Skeletal muscle tissue (tissue), 4 donors: Measurements from ENCODE around the gene SMG7. TPM values are rescaled to one million over a fixed set of nuclear protein-coding genes. Genes with fewer than 3 reads are reported as not detected.

Experiments
- H3K27ac ChIP-seq: one replicate; pipeline ENCODE4 v1.7.0; 2013; ENCODE audit warnings: mild to moderate bottlenecking, low read depth, low read length, inconsistent platforms
- H3K27me3 ChIP-seq, 3 donors: one replicate each; pipeline ENCODE4 v1.7.0; 2013; ENCODE audit warnings: low read length in 3 of 3; ENCODE audit not compliant: control insufficient read depth in 3 of 3, insufficient read depth in 3 of 3
- H3K36me3 ChIP-seq, 3 donors: one replicate each; pipeline ENCODE4 v1.7.0; 2013; ENCODE audit warnings: low read length in 3 of 3; ENCODE audit not compliant: control insufficient read depth in 3 of 3, insufficient read depth in 3 of 3
- H3K4me1 ChIP-seq, 3 donors: one replicate each; pipeline ENCODE4 v1.7.0; 2013; ENCODE audit warnings: low read length in 3 of 3, mild to moderate bottlenecking in 3 of 3; ENCODE audit not compliant: control insufficient read depth in 3 of 3, insufficient read depth in 3 of 3
- H3K4me3 ChIP-seq, 3 donors: one replicate each; pipeline ENCODE4 v1.7.0; 2013; ENCODE audit warnings: low read length in 3 of 3
- H3K9ac ChIP-seq, 3 donors: one replicate each; pipeline ENCODE4 v1.7.0; 2013; ENCODE audit warnings: low read length in 3 of 3, mild to moderate bottlenecking in 3 of 3, moderate library complexity in 2 of 3, low read depth in 1 of 3
- H3K9me3 ChIP-seq, 3 donors: one replicate each; pipeline ENCODE4 v1.7.0; 2013; ENCODE audit warnings: low read length in 3 of 3; ENCODE audit not compliant: control insufficient read depth in 3 of 3
- total RNA-seq: library from RNA; depleted of rRNA; stranded (reverse); fragments of >200 nt; gene quantifications from one replicate; pipeline ENCODE4 v1.2.3, GENCODE V29; 2014
- donor health status: Osteomylitis.

The SMG7 gene
- total RNA-seq, 1 donor from 2014 or later = 9.4 TPM

DNA sequence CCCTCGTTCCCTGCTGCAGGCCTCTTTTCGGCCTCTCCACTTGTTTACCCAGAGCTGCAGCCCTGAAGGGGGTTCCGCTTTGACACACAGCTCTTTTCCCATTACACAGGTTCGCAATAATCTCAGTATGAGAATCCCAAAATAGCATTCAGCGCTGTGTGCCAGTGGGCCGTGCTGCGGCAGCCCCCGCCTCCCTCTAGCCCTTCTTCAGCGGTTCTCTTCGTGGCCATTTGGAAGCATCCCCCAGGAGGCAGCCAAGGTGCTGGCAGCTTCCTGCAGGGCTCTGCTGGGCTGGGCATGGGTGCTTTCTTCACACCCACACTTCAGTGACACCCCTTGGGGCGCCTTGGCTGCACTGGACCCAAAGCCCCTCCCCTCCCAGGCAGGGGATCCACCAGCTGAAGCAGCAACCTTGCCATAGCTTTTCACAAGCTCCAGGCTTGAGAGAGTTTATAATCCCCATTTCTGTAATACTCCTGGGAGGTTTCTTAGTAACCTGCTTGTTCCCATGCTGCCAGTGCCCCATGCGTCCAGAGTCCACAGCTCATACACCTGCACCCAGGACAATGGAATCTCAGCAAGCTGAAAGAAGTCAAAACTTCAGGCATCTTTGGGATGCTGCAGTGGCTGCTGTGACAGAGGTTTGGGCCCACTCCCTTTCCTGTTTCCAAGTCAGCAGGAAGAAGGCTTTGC is 109.9 kb downstream of the SMG7 start:
- H3K9ac ChIP-seq = no peak overlapping the region
- no peak overlapping the region for H3K4me3 ChIP-seq
- no peaks in the 10 kb centered on the region for H3K9me3 ChIP-seq
- peaks cover 2 to 11% (median 9%) of the 10 kb centered on the region in 3 donors for H3K4me1 ChIP-seq
- H3K27me3 ChIP-seq = no peaks in the 10 kb centered on the region
- H3K36me3 ChIP-seq = no peaks in the 10 kb centered on the region
- H3K27ac ChIP-seq = no peak overlapping the region

DNA sequence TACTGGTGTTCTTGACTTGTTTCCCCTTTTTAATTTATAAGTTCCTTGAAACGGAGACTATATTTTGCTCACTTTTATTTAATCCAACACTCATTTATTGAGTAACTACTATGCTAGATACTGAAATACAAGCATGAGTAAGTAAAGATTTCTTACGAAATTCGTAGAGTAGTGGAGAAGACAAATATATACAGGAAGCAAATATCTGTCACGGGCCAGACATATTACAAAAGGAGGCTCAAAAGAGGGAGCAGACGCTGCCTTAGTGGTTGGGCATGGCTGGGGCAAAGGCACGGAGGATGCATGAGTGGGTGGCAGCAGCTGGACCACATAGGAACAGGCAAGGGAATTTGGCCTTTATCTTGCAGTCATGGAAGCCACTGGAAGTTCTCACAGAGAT is 111.2 kb downstream of the SMG7 start:
- Histone ChIP-seq H3K9me3 (no peaks in the 10 kb centered on the region), H3K27me3 (no peaks in the 10 kb centered on the region), H3K9ac (no peak overlapping the region), H3K36me3 (no peaks in the 10 kb centered on the region), H3K4me3 (no peak overlapping the region), H3K4me1 (peaks cover 0 to 11% (median 5%) of the 10 kb centered on the region in 3 donors), H3K27ac (no peak overlapping the region)

DNA sequence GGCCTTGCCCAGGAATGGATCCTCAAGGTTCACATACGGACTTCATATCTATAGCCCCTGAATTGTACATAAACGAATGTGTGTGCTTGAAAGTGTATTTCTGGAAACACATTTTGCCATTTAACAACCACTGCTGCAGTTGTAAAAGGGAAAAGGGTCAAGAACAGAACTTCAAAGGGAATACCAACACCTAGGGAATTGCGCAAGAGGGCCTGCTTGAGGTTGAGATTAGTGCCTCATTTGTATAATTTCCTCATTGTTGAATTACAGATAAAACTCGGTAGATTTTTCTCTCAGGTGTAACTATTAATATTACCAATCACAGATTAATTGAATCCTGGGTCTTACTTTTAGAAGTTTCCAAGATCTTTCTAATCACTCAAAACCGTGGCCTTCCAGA is 111.8 kb downstream of the SMG7 start:
- H3K27ac ChIP-seq = no peak overlapping the region
- no peaks in the 10 kb centered on the region for H3K27me3 ChIP-seq
- no peak overlapping the region for H3K9ac ChIP-seq
- no peaks in the 10 kb centered on the region for H3K9me3 ChIP-seq
- peaks cover 0 to 8% (median 5%) of the 10 kb centered on the region in 3 donors for H3K4me1 ChIP-seq
- H3K4me3 ChIP-seq = no peak overlapping the region
- H3K36me3 ChIP-seq = no peaks in the 10 kb centered on the region

DNA sequence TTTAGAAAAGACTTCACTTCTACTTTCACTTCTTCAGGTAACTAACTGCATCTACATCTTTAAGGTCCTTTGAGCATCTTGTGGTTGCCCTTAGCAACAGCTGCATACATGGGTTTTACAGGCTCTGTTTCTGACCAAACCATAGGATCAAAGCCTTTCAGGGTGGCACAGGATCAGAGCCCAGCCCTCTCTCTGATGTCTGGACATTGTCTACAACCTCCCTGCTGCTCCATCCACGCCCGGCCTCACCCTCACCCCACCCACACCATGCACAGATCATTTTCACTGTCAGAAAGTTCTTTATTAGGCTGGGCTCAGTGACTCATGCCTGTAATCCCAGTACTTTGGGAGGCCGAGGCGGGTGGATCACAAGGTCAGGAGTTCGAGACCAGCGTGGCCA is 112.7 kb downstream of the SMG7 start:
- Histone ChIP-seq H3K36me3 (no peaks in the 10 kb centered on the region), H3K27me3 (no peaks in the 10 kb centered on the region), H3K27ac (no peak overlapping the region), H3K4me3 (no peak overlapping the region), H3K9ac (no peak overlapping the region), H3K9me3 (no peaks in the 10 kb centered on the region), H3K4me1 (peaks cover 0 to 5% (median 1%) of the 10 kb centered on the region in 3 donors)

DNA sequence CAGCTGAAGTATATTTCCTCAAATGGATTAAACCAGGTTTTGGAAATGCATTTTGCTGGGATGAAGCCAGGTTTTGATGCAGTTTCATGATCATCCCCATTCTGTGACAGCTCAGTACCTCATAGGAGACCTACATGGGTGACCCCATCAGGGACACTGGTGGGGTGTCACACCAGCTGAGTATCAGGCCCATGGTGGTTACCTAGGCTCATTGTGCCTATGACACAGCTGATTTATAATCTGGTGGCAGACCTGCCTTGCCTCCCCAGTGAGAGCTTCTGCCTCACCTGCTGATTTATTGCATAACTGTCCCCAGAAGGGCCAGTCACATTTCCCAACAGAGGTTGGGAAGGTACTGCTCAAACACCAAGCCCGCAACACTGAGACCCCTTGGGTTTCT is 114.2 kb downstream of the SMG7 start:
- H3K9ac ChIP-seq = no peak overlapping the region

DNA sequence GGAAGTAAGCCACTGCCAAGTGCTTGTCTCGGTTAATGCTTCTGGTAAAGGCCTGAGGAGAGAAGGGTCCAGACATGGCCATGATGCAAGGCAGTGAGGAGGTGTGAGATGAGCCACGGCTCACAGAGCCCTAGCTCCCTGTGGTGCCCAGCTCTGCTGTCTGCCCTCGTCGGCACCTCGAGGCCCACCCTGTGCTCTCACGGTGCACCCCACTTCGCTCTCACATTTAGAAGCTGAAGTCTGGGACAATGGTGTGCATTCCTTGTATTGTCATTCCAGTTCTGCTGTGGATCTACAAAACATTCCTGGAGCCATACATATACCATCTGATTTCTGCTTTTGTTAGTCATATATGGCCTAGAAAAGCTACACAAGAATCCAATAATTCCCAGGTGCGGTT is 114.6 kb downstream of the SMG7 start:
- Histone ChIP-seq H3K4me3 (no peak overlapping the region), H3K9me3 (no peaks in the 10 kb centered on the region), H3K27ac (no peak overlapping the region), H3K9ac (no peak overlapping the region), H3K27me3 (no peaks in the 10 kb centered on the region), H3K36me3 (no peaks in the 10 kb centered on the region), H3K4me1 (no peaks in the 10 kb centered on the region)

More for the DNA sequence above, 114.2 kb downstream of the SMG7 start:
- Histone ChIP-seq H3K27me3 (no peaks in the 10 kb centered on the region), H3K4me1 (no peaks in the 10 kb centered on the region), H3K27ac (no peak overlapping the region), H3K4me3 (no peak overlapping the region), H3K36me3 (no peaks in the 10 kb centered on the region), H3K9me3 (no peaks in the 10 kb centered on the region)

DNA sequence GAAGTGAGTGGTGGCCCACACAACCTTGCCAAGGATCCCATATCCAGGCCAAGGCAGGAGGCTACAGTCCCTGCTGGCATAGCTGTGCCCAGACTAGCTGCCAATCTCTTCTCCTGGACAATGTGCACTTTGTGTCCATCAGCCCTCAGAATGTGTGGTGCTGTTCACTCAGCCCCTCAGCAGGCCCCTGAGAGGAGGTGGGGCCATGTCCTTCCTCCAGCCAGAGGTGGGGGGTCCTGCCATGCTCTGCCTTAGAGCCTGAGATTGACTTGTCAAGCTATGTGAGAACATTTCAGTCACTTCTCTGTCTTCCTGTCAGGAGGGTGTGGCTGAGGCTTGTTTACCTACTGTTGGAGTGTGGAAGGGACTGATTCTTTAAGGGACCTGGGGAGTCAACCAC is 116.5 kb downstream of the SMG7 start:
- no peaks in the 10 kb centered on the region for H3K36me3 ChIP-seq
- H3K27ac ChIP-seq = no peak overlapping the region
- H3K9ac ChIP-seq = no peak overlapping the region
- H3K9me3 ChIP-seq = no peaks in the 10 kb centered on the region
- no peaks in the 10 kb centered on the region for H3K27me3 ChIP-seq
- peaks cover 0 to 6% (median 0%) of the 10 kb centered on the region in 3 donors for H3K4me1 ChIP-seq
- peak overlapping the region in 2 of 3 donors; percentile 9 to 13 for H3K4me3 ChIP-seq

DNA sequence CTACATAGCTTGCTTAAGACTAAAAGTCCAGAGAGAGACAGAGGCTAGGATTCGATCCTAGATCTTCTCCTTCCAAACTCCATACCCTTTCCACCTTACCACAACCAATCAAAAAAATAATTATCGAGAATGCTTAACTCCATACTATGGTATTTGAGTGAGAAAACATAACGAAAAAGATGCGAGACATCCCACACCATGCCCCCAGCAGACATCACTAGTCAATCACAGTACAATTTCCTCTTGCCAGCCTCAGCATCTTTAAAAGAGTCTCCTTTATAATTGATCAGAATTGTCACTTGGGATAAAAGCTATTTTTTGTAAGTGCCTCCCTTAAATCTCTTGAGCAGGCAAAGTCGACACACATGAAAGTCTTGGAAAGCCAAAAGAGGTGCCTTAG is 117.1 kb downstream of the SMG7 start:
- H3K27ac ChIP-seq = no peak overlapping the region
- H3K9me3 ChIP-seq = no peaks in the 10 kb centered on the region
- H3K9ac ChIP-seq = no peak overlapping the region
- peak overlapping the region in 1 of 3 donors; percentile 9 for H3K4me3 ChIP-seq
- no peaks in the 10 kb centered on the region for H3K27me3 ChIP-seq
- peaks cover 0 to 6% (median 0%) of the 10 kb centered on the region in 3 donors for H3K4me1 ChIP-seq
- no peaks in the 10 kb centered on the region for H3K36me3 ChIP-seq

DNA sequence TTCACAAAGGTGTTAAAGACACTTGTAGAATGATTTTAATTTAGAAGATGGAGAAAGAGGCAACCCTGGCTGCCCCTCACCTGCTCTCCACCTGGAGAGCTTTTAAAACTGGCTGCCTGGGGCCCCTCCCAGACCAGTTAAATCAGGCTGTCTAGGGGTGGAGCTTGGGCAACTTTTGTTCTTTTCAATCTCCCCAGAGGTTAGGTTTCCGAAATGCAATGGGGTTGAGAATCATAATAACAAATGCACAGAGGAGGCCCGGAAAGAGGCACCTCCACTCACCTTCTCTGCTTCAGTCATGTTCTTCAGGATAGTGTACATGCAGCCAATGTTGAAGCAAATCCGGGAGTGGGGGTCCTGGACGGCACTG is 117.6 kb downstream of the SMG7 start:
- Histone ChIP-seq H3K4me3 (peak overlapping the region in 1 of 3 donors; percentile 44), H3K27ac (peak overlapping the region; percentile 54), H3K4me1 (peaks cover 0 to 6% (median 0%) of the 10 kb centered on the region in 3 donors), H3K27me3 (no peaks in the 10 kb centered on the region), H3K36me3 (no peaks in the 10 kb centered on the region), H3K9me3 (no peaks in the 10 kb centered on the region), H3K9ac (no peak overlapping the region)

DNA sequence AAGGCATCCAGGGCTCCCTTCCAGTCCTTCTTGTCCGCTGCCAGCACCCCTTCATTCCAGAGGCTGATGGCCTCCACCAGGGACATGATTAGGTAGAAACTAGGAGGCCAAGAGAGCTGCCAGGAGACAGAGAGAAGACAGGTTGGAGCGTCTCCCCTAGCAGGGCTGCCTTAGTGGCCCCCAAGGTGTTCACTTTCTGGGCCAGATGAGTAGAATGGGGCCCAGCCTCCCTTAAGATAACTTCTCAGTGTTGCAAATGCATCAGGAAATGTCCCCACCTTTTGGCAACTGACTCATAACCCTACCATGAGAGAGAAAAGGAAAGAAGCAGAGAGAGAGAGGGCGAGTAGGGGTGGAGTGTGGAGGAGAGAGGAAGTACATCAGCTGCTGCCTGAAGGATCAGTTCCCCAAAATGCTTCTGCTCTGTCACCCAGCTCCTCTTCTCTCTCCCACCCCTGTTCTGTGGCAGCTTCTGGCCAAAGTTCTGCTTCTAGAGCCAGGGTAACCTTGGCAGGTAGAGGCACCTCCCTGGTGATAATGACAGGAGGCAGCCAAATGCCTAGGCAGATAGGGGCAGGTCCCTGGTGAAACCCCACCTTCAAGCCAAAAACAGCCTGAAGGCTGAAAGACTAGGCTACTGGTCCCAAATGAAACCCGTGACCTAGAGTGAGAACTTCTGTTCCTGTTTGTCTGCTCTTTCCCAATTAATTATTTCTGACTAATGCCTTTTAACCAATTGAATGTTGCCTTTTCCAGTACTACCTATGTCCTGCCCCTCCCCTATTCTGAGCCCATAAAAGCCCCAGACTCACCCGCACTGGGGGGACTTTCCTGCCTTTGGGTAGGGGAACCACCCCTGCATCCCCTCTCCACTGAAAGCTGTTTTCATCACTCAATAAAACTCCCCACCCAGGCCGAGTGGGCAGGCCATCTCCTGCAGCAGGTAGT is 118.2 kb downstream of the SMG7 start, which contains the start of gene NCF2:
NCF2 (minus strand) TSS at position 216 of the 948 bp plus-strand sequence; CDS start at position 86, 130 bp downstream.
- H3K9me3 ChIP-seq = no peaks in the 10 kb centered on the region
- peaks cover 0 to 6% (median 0%) of the 10 kb centered on the region in 3 donors for H3K4me1 ChIP-seq
- H3K9ac ChIP-seq = no peak within 1 kb of the TSS
- no peaks in the 10 kb centered on the region for H3K27me3 ChIP-seq
- no peaks in the 10 kb centered on the region for H3K36me3 ChIP-seq
- H3K27ac ChIP-seq = peak within 1 kb of the TSS; percentile 54
- H3K4me3 ChIP-seq = peak within 1 kb of the TSS in 1 of 3 donors; percentile 44
